Sigmoid colon (tissue), 7 donors: ENCODE data around the gene STAP1. TPM values are rescaled to one million over a fixed set of nuclear protein-coding genes. Genes with fewer than 3 reads are reported as not detected.

Experiments
- DNase-seq: peaks from one replicate; pipeline ENCODE4 v3.0.0-alpha.2; 2019
- H3K27ac ChIP-seq, 4 donors: fragments of 200-600 bp; sonication (generic); one replicate each; pipeline ENCODE4 v1.5.1; 2016 to 2019; ENCODE audit warnings: mild to moderate bottlenecking in 1 of 4
- H3K27me3 ChIP-seq, 3 donors: fragments of 200-600 bp; sonication (generic); one replicate each; pipeline ENCODE4 v1.5.1; 2019; ENCODE audit warnings: mild to moderate bottlenecking in 1 of 3
- H3K36me3 ChIP-seq, 4 donors: fragments of 200-600 bp; sonication (generic); one replicate each; pipeline ENCODE4 v1.5.1; 2016 to 2019
- H3K4me1 ChIP-seq, 4 donors: fragments of 200-600 bp; sonication (generic); one replicate each; pipeline ENCODE4 v1.5.1; 2017 to 2019
- H3K4me3 ChIP-seq, 4 donors: fragments of 200-600 bp; sonication (generic); one replicate each; pipeline ENCODE4 v1.5.1; 2017 to 2019; ENCODE audit warnings: mild to moderate bottlenecking in 2 of 4, moderate library complexity in 1 of 4
- H3K9me3 ChIP-seq, 4 donors: fragments of 200-600 bp in 3 of 4; sonication (generic) in 3 of 4; one replicate each; pipeline versions ENCODE4 v1.5.1 to v1.6.1; 2013 to 2019
- EP300 ChIP-seq, 4 donors: sonication (generic); formaldehyde crosslinking; IDR thresholded peaks; one replicate each; pipeline ENCODE4 v1.6.1; 2017; ENCODE audit warnings: antibody characterized with exemption in 4 of 4
- POLR2A ChIP-seq, 2 donors: fragments of 450-650 bp; IDR thresholded peaks; one replicate each; pipeline ENCODE4 v1.6.1; 2016; ENCODE audit warnings: antibody characterized with exemption in 2 of 2, mild to moderate bottlenecking in 2 of 2, moderate library complexity in 2 of 2
- POLR2AphosphoS5 ChIP-seq, 4 donors: sonication (generic); formaldehyde crosslinking; IDR thresholded peaks; one replicate each; pipeline ENCODE4 v1.6.1; 2017; ENCODE audit warnings: antibody characterized with exemption in 4 of 4
- WGBS, 2 donors: extraction: QIAGEN DNeasy Blood & Tissue Kit; methylation state at CpG; one replicate each; pipeline ENCODE4 v1.1.7; 2013; 5-methylcytosine and 5-hydroxymethylcytosine counted together
- intact Hi-C: fragments of 100-400 bp; cut with DNase I; formaldehyde crosslinking; loops from one replicate; pipeline ENCODE4 v1.15.1; 2023
- polyA plus RNA-seq, 3 donors: library from polyadenylated mRNA; stranded (reverse); fragments of 200-250 nt; gene quantifications; one replicate each; pipeline ENCODE4 v1.2.3, GENCODE V29; 2013
- total RNA-seq, 4 donors: library from RNA; depleted of rRNA; stranded (reverse); fragments of >200 nt; gene quantifications; one replicate each; pipeline ENCODE4 v1.1.0, GENCODE V29; 2016
- TF ChIP-seq, protein P1 (sequence below), 4 experiments: fragments of 450-650 bp in 3 of 4; fragments of 200-600 bp in 1 of 4; IDR thresholded peaks; one replicate each; pipeline ENCODE4 v1.5.1; 2016 to 2019; ENCODE audit warnings: antibody characterized with exemption in 4 of 4, mild to moderate bottlenecking in 3 of 4, moderate library complexity in 2 of 4
- donor health status: healthy with polysubstance abuse.
- donor health status: Bipolar disorder and iron deficiency.
- donor health status: healthy.

The STAP1 gene
- total and polyA plus RNA-seq, 7 donors: 2.4 to 9.4 TPM; not detected in 5

DNA sequence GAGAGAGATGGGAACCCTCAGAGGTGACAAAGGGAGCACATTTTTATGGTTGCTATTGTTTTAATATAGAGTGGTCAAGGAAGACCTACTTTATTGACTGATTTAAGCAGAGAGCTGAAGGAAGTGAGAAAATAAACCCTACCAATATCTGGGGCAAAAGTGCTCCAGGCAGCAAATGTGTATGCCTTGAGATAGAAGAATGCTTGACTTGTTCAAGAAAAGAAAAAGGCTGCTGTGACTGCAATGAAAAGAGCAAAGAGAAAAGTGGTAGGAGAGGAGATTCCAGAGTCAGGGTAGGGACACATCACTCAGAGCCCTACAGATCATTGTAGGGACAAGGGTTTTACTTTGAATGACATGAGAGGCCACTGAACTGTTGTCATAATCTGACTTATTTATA lies 26.0 kb downstream of the STAP1 start:
- Histone ChIP-seq H3K9me3 (no peaks in the 10 kb centered on the region), H3K27me3 (no peaks in the 10 kb centered on the region), H3K27ac (no peak overlapping the region), H3K4me1 (no peaks in the 10 kb centered on the region), H3K36me3 (no peaks in the 10 kb centered on the region), H3K4me3 (no peak overlapping the region)
- intact Hi-C loops: no loop called here
- DNase-seq: no peak
- no peak for TF ChIP-seq POLR2AphosphoS5 (IDR thresholded peaks at IDR 0.05)
- TF ChIP-seq EP300 (IDR thresholded peaks at IDR 0.05): no peak
- TF ChIP-seq, protein P1, sequence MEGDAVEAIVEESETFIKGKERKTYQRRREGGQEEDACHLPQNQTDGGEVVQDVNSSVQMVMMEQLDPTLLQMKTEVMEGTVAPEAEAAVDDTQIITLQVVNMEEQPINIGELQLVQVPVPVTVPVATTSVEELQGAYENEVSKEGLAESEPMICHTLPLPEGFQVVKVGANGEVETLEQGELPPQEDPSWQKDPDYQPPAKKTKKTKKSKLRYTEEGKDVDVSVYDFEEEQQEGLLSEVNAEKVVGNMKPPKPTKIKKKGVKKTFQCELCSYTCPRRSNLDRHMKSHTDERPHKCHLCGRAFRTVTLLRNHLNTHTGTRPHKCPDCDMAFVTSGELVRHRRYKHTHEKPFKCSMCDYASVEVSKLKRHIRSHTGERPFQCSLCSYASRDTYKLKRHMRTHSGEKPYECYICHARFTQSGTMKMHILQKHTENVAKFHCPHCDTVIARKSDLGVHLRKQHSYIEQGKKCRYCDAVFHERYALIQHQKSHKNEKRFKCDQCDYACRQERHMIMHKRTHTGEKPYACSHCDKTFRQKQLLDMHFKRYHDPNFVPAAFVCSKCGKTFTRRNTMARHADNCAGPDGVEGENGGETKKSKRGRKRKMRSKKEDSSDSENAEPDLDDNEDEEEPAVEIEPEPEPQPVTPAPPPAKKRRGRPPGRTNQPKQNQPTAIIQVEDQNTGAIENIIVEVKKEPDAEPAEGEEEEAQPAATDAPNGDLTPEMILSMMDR (IDR thresholded peaks at IDR 0.05): no peak

DNA sequence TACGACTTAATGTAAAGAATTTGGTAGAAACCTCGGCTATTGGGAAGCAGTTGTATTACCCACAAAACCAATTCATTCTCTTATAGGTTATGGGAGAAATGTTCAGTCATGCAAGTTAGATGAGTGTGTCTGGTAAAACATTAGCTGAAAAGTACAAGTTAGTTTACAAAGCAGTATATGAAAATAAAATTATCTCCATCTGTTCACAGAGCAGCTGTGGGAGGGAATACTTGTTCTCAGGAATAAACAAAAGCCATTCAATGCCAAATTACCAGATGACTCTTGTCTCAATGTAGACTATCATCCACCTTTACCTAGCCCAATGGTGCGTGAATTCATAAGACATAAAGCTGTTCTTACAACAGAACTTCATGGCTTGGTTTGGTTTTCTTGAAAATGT lies 28.6 kb downstream of the STAP1 start:
- DNase-seq: no peak
- Histone ChIP-seq H3K9me3 (no peaks in the 10 kb centered on the region), H3K27ac (no peak overlapping the region), H3K36me3 (no peaks in the 10 kb centered on the region), H3K4me1 (no peaks in the 10 kb centered on the region), H3K4me3 (no peak overlapping the region), H3K27me3 (no peaks in the 10 kb centered on the region)
- intact Hi-C loops: no loop called here
- TF ChIP-seq, protein P1 (IDR thresholded peaks at IDR 0.05): no peak
- no peak for TF ChIP-seq EP300 (IDR thresholded peaks at IDR 0.05)
- no peak for TF ChIP-seq POLR2A (IDR thresholded peaks at IDR 0.05)
- no peak for TF ChIP-seq POLR2AphosphoS5 (IDR thresholded peaks at IDR 0.05)
- WGBS, 2 donors: 64 to 83% methylated on average over 3 of the region's 3 CpGs

DNA sequence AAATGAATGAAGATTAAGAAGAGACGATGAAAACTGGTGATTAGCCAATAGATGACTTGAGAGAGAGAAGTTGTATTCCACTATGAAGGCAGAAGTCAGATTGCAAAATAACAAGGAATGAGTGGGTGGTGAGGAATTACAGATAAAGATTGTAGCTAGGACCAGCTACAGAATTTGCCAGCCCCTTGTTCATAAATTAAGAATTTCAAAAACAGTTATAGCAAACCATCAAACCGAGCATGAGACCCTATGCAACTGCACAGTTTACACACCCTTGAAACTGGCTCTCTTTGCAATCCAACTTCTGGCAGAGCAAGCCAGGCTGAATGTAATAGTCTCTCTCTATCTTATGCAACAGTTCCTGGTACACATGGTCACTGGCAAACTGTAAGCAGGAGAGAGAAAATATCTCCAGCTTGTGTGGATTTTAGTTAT lies 35.2 kb downstream of the STAP1 start:
- intact Hi-C loops: no loop called here
- no peak for TF ChIP-seq POLR2AphosphoS5 (IDR thresholded peaks at IDR 0.05)
- no peak for TF ChIP-seq POLR2A (IDR thresholded peaks at IDR 0.05)
- TF ChIP-seq, protein P1 (IDR thresholded peaks at IDR 0.05): no peak
- TF ChIP-seq EP300 (IDR thresholded peaks at IDR 0.05): no peak
- 77 to 78% methylated on average over 2 of the region's 2 CpGs for WGBS, 2 donors

DNA sequence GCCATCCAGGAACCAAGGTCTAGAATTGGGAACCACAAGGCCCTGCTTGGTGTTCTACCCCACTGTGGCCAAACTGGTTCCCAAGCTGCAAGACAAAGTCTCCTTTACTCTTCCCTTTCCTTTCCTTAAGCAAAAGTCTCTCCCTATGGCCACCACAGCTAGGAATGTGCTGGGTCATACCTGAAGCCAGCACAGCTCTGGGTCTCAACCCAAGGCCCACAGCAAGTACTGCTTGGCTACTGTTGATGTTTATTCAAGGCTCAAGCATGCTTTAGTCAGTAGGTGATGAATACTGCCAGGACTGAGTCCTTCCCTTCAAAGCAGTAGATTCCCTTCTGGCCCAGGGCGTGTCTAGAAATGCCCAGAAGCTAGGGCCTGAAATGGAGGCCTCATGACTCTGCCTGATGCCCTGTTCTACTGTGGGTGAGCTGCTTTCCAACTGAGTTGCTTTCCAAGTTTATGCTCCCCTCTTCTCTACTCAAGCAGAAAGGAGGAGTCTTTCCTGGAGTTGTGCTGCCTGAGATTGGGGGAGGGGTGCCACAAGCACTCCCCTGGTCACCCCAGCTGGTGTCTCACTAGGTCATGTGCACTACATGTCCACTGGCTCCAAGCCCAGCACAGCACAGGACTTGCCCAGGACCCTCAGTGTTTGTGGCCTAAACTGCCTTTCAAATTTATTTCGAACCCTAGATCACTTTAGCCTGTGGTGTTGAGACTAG lies 44.9 kb downstream of the STAP1 start:
- no peak overlapping the region for H3K4me3 ChIP-seq
- intact Hi-C loops: no loop called here
- H3K4me1 ChIP-seq: no peaks in the 10 kb centered on the region
- DNase-seq: no peak
- WGBS, 2 donors: 94% methylated on average over 2 of the region's 2 CpGs
- no peaks in the 10 kb centered on the region for H3K36me3 ChIP-seq
- no peak overlapping the region for H3K27ac ChIP-seq
- H3K27me3 ChIP-seq: no peaks in the 10 kb centered on the region
- no peaks in the 10 kb centered on the region for H3K9me3 ChIP-seq
- no peak for TF ChIP-seq POLR2AphosphoS5 (IDR thresholded peaks at IDR 0.05)
- TF ChIP-seq POLR2A (IDR thresholded peaks at IDR 0.05): no peak
- TF ChIP-seq, protein P1 (IDR thresholded peaks at IDR 0.05): no peak
- TF ChIP-seq EP300 (IDR thresholded peaks at IDR 0.05): no peak

More for the DNA sequence above, 35.2 kb downstream of the STAP1 start:
- Histone ChIP-seq H3K36me3 (no peaks in the 10 kb centered on the region), H3K4me1 (no peaks in the 10 kb centered on the region), H3K27me3 (no peaks in the 10 kb centered on the region), H3K9me3 (no peaks in the 10 kb centered on the region), H3K4me3 (no peak overlapping the region), H3K27ac (no peak overlapping the region)
- DNase-seq: no peak

DNA sequence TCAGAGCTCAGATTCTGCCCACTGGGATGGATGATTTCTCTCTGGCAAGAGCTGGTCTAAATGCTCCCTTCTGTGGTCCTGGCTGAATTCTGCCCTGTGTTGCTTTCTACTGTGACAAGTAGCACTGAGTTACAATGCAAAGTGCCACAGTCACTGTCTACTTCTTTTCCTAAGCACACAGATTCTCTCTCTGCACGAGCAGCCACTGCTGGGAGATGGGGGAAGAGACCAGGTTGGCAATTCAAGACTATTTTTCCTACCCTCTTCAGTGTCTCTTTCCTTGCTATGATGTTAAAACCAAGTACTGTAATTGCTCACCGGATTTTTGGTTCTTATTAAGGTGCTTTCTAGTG lies 45.5 kb downstream of the STAP1 start:
- whole genome bisulfite sequencing, 2 donors: 68 to 87% methylated on average over 2 of the region's 2 CpGs

More for the DNA sequence above, 45.5 kb downstream of the STAP1 start:
- Histone ChIP-seq H3K27ac (no peak overlapping the region), H3K9me3 (no peaks in the 10 kb centered on the region), H3K27me3 (no peaks in the 10 kb centered on the region), H3K4me1 (no peaks in the 10 kb centered on the region), H3K4me3 (no peak overlapping the region), H3K36me3 (no peaks in the 10 kb centered on the region)
- intact Hi-C loops: no loop called here
- TF ChIP-seq POLR2AphosphoS5 (IDR thresholded peaks at IDR 0.05): no peak
- TF ChIP-seq, protein P1 (IDR thresholded peaks at IDR 0.05): no peak
- TF ChIP-seq POLR2A (IDR thresholded peaks at IDR 0.05): no peak
- TF ChIP-seq EP300 (IDR thresholded peaks at IDR 0.05): no peak
- no peak for DNase-seq
